ENCODE data around the gene SCYGR4.

The SCYGR4 gene

GRCh38 chr2:227606476-227606875 is 10.8 kb upstream of the SCYGR4 start:
- H3K27me3 ChIP-seq = no peaks in the 10 kb centered on the region
- H3K36me3 ChIP-seq = no peaks in the 10 kb centered on the region
- no peak for TF ChIP-seq CTCF (IDR thresholded peaks at IDR 0.05)
- intact Hi-C loops (cut with DNase I; ENCODE audit: low total_unique reads) = no loop called here
- H3K4me1 ChIP-seq = no peaks in the 10 kb centered on the region
- no peak overlapping the region for H3K27ac ChIP-seq
- peak in 1 of 2 donors; percentile 50 for DNase-seq
- H3K4me3 ChIP-seq = no peak overlapping the region
- H3K9me3 ChIP-seq = no peaks in the 10 kb centered on the region

GRCh38 chr2:227607941-227608340 is 9.4 kb upstream of the SCYGR4 start:
- no peak overlapping the region for H3K4me3 ChIP-seq
- H3K27ac ChIP-seq = no peak overlapping the region

GRCh38 chr2:227608561-227609338 is 8.5 kb upstream of the SCYGR4 start:
- no peaks in the 10 kb centered on the region for H3K36me3 ChIP-seq
- DNase-seq = no peak
- TF ChIP-seq CTCF (IDR thresholded peaks at IDR 0.05) = no peak
- no peak overlapping the region for H3K27ac ChIP-seq
- H3K4me1 ChIP-seq = no peaks in the 10 kb centered on the region
- H3K4me3 ChIP-seq = no peak overlapping the region
- H3K9me3 ChIP-seq = no peaks in the 10 kb centered on the region
- H3K27me3 ChIP-seq = no peaks in the 10 kb centered on the region
- intact Hi-C loops (cut with DNase I; ENCODE audit: low total_unique reads) = no loop called here

More at GRCh38 chr2:227607941-227608340, 9.4 kb upstream of the SCYGR4 start:
- DNase-seq = no peak
- Histone ChIP-seq H3K36me3 (no peaks in the 10 kb centered on the region), H3K4me1 (no peaks in the 10 kb centered on the region), H3K27me3 (no peaks in the 10 kb centered on the region), H3K9me3 (no peaks in the 10 kb centered on the region)
- intact Hi-C loops (cut with DNase I; ENCODE audit: low total_unique reads) = no loop called here
- TF ChIP-seq CTCF (IDR thresholded peaks at IDR 0.05) = no peak

- no peaks in the 10 kb centered on the region for H3K27me3 ChIP-seq
- intact Hi-C loops (cut with DNase I; ENCODE audit: low total_unique reads) = no loop called here
Measured at GRCh38 chr2:227610123-227610522, 7.2 kb upstream of the SCYGR4 start.

GRCh38 chr2:227612546-227613271 is 4.6 kb upstream of the SCYGR4 start:
- Histone ChIP-seq H3K27ac (no peak overlapping the region), H3K9me3 (no peaks in the 10 kb centered on the region), H3K4me1 (no peaks in the 10 kb centered on the region), H3K4me3 (no peak overlapping the region), H3K36me3 (no peaks in the 10 kb centered on the region), H3K27me3 (no peaks in the 10 kb centered on the region)
- no peak for TF ChIP-seq CTCF (IDR thresholded peaks at IDR 0.05)
- intact Hi-C loops (cut with DNase I; ENCODE audit: low total_unique reads) = no loop called here
- no peak for DNase-seq

More at GRCh38 chr2:227610123-227610522, 7.2 kb upstream of the SCYGR4 start:
- Histone ChIP-seq H3K27ac (no peak overlapping the region), H3K4me1 (no peaks in the 10 kb centered on the region), H3K4me3 (no peak overlapping the region), H3K9me3 (no peaks in the 10 kb centered on the region), H3K36me3 (no peaks in the 10 kb centered on the region)
- no peak for TF ChIP-seq CTCF (IDR thresholded peaks at IDR 0.05)
- no peak for DNase-seq
